ENCODE data around the gene GPR62. TPM values are rescaled to one million over a fixed set of nuclear protein-coding genes. Genes with fewer than 3 reads are reported as not detected.
"Not testable (repeated sequence)": the region's sequence is repeated elsewhere in the genome, so short reads cannot be mapped to it uniquely, and the experiment has no call there.

The GPR62 gene
- total RNA-seq, 6 experiments from 2014 or later: 0.18 to 0.37 TPM; not detected in 4

DNA sequence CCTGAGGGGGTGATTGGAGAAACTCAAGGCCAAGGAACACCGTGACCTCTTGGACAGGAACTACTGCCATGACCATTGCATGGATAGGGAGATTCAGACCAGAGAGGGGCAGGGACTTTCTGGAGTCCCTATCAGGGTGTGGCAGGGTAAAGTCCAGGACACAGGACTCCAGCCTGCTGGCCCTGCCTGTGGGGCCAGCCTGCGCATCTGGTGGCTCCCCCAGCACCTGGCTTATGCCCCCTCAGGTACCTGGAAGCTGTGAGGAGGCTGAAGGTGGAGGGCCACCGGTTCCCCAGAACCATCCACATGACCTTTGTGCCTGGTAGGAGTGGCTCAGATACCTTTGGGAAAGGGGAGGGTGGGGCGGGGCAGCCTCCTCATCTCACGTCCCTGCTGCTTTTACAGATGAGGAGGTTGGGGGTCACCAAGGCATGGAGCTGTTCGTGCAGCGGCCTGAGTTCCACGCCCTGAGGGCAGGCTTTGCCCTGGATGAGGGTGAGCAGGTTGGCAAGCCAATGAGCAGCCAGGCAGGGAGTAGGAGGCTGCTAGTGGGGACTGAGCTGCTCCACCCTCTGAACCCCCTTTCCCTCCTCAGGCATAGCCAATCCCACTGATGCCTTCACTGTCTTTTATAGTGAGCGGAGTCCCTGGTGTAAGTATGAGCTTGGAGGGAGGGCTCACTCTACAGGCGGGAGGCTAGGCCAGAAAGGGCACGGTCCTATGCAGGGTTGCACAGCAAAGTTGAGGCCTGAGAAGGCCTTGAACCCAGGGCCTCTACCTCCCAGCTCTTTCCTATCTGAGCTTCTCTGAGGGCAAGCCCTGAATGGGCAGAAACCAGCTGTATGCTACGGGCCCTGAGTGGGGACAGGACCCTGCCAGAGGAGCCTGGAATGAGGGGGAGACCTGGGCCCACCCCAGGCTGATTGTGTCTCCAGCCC lies 31.1 kb downstream of the GPR62 start:
- intact Hi-C loops (cut with DNase I): loop anchor here in 1 of 2 donors (5.0 kb wide), 1 partner anchor 44 kb away; the partner anchor contains the start of genes PARP3 and RRP9
- peaks cover 0 to 3% (median 0%) of the 10 kb centered on the region in 4 donors for H3K36me3 ChIP-seq
- H3K4me3 ChIP-seq: no peak overlapping the region
- peaks cover 0 to 27% (median 7%) of the 10 kb centered on the region in 4 donors for H3K4me1 ChIP-seq
- H3K27me3 ChIP-seq: no peaks in the 10 kb centered on the region
- ATAC-seq: peak in 1 of 4 donors; percentile 3
- no peaks in the 10 kb centered on the region for H3K9me3 ChIP-seq
- H3K27ac ChIP-seq: no peak overlapping the region
- 67% methylated on average over 4 of the region's 12 CpGs for WGBS (ENCODE audit: insufficient coverage, low coverage, low lambda C conversion rate, missing lambda C conversion rate)
- TF ChIP-seq, protein P1, sequence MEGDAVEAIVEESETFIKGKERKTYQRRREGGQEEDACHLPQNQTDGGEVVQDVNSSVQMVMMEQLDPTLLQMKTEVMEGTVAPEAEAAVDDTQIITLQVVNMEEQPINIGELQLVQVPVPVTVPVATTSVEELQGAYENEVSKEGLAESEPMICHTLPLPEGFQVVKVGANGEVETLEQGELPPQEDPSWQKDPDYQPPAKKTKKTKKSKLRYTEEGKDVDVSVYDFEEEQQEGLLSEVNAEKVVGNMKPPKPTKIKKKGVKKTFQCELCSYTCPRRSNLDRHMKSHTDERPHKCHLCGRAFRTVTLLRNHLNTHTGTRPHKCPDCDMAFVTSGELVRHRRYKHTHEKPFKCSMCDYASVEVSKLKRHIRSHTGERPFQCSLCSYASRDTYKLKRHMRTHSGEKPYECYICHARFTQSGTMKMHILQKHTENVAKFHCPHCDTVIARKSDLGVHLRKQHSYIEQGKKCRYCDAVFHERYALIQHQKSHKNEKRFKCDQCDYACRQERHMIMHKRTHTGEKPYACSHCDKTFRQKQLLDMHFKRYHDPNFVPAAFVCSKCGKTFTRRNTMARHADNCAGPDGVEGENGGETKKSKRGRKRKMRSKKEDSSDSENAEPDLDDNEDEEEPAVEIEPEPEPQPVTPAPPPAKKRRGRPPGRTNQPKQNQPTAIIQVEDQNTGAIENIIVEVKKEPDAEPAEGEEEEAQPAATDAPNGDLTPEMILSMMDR (IDR thresholded peaks at IDR 0.05): no peak
- no peak for TF ChIP-seq POLR2A (IDR thresholded peaks at IDR 0.05)
- no peak for DNase-seq

DNA sequence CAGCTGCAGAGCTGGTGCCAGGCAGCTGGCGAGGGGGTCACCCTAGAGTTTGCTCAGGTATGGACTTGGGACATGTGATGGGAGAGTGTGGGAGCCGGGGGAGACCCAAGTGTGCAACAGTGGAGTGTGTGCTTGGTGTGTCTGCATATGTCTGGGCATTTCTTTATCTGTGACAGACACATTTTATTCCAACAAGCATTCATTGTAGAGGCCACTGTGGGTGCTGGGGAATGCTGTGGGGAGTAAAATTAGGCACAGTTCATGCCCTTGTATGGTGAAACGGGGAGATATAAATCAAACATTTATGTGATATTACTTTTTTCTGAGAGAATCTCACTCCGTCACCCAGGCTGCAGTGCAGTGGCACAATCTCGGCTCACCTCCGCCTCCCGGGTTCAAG lies 32.4 kb downstream of the GPR62 start:
- Histone ChIP-seq H3K36me3 (peaks cover 0 to 3% (median 0%) of the 10 kb centered on the region in 4 donors), H3K4me1 (peaks cover 0 to 17% (median 3%) of the 10 kb centered on the region in 4 donors), H3K27ac (no peak overlapping the region), H3K27me3 (no peaks in the 10 kb centered on the region), H3K9me3 (no peaks in the 10 kb centered on the region), H3K4me3 (no peak overlapping the region)
- intact Hi-C loops (cut with DNase I): loop anchor here in 1 of 2 donors (5.0 kb wide), 1 partner anchor 45 kb away; the partner anchor contains the start of genes PARP3 and RRP9
- DNase-seq: no peak
- 88% methylated on average over 7 of the region's 7 CpGs for WGBS (ENCODE audit: insufficient coverage, low coverage, low lambda C conversion rate, missing lambda C conversion rate)
- ATAC-seq: no peak
- TF ChIP-seq, protein P1 (IDR thresholded peaks at IDR 0.05): no peak
- TF ChIP-seq POLR2A (IDR thresholded peaks at IDR 0.05): no peak

DNA sequence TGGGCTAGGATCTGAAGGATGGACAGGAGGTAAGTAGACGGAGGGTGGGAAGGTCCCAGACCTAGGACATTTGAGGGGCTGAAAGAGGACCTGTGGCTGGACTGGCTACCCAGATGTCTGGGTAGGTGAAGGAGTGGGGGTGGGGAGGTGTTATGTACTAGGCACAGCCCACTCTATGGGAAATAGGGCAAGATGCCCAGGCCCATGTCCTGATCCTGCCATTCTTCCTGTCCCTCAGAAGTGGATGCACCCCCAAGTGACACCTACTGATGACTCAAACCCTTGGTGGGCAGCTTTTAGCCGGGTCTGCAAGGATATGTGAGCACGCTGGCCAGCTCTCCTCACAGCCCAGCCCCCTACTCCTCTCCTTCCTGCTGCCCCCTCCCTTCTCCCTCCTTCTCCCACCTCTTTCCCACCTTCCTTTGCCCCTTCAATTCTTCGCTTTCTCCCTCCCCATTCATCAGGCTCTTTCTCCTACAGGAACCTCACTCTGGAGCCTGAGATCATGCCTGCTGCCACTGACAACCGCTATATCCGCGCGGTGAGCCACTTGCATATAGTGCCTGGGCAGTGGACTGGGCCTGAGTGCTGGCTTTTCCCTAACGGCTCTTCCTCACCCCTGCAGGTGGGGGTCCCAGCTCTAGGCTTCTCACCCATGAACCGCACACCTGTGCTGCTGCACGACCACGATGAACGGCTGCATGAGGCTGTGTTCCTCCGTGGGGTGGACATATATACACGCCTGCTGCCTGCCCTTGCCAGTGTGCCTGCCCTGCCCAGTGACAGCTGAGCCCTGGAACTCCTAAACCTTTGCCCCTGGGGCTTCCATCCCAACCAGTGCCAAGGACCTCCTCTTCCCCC lies 33.3 kb downstream of the GPR62 start:
- no peaks in the 10 kb centered on the region for H3K27me3 ChIP-seq
- TF ChIP-seq, protein P1 (IDR thresholded peaks at IDR 0.05): no peak
- TF ChIP-seq POLR2A (IDR thresholded peaks at IDR 0.05): no peak
- H3K27ac ChIP-seq: no peak overlapping the region
- H3K9me3 ChIP-seq: no peaks in the 10 kb centered on the region
- ATAC-seq (no peak), DNase-seq (peak in 1 of 3 donors; percentile 38)
- H3K4me1 ChIP-seq: peaks cover 0 to 17% (median 3%) of the 10 kb centered on the region in 4 donors
- intact Hi-C loops (cut with DNase I): loop anchor here in 1 of 2 donors (5.0 kb wide), 1 partner anchor 46 kb away; the partner anchor contains the start of genes PARP3 and RRP9
- WGBS (ENCODE audit: insufficient coverage, low coverage, low lambda C conversion rate, missing lambda C conversion rate): 81% methylated on average over 9 of the region's 15 CpGs
- peaks cover 0 to 9% (median 0%) of the 10 kb centered on the region in 4 donors for H3K36me3 ChIP-seq
- no peak overlapping the region for H3K4me3 ChIP-seq

DNA sequence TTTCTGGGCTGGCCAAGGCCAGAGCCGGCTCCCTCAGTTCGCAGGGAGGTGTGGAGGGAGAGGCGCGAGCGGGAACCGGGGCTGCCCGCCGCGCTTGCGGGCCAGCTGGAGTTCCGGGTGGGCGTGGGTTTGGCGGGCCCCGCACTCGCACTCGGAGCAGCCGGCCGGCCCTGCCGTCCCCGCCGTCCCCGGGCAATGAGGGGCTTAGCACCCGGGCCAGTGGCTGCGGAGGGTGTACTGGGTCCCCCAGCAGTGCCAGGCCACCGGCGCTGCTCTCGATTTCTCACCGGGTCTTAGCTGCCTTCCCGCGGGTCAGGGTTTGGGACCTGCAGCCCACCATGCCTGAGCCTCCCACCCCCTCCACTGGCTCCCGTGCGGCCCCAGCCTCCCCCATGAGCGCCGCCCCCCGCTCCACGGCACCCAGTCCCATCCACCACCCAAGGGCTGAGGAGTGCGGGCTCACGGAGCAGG lies 35.4 kb downstream of the GPR62 start:
- intact Hi-C loops (cut with DNase I); H3K27me3 ChIP-seq: not testable (repeated sequence)

More for the DNA sequence above, 35.4 kb downstream of the GPR62 start:
- not testable (repeated sequence) for DNase-seq, H3K4me3 ChIP-seq, H3K27ac ChIP-seq, ATAC-seq, H3K9me3 ChIP-seq
- WGBS (ENCODE audit: insufficient coverage, low coverage, low lambda C conversion rate, missing lambda C conversion rate): no CpG with 5 or more reads among the region's 38 CpGs
- H3K36me3 ChIP-seq: peaks cover 0 to 23% (median 8%) of the 10 kb centered on the region in 4 donors
- H3K4me1 ChIP-seq: peaks cover 0 to 13% (median 6%) of the 10 kb centered on the region in 4 donors
